ENCODE measurements around the gene KCNMA1.

DNA sequence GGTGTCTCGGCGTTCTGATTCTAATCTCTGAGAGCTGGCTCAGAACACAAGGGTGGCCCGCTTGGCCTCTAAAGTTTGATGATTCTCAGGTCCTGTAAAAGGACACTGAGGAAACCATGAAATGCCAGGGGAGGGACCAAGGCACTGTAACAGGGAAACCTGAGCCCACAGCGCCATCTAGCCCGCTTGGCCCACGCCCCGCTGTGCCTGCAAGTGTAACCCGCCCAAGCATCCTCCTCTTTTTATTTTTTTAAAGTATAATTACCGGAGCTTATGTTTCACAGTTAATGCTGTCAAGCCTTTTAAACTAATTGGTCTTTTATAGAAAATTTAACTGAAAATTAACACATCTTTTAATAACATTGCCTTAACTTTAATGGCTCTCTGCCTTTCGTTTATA lies 734.7 kb downstream of the KCNMA1 start:
- TF ChIP-seq, protein P1, sequence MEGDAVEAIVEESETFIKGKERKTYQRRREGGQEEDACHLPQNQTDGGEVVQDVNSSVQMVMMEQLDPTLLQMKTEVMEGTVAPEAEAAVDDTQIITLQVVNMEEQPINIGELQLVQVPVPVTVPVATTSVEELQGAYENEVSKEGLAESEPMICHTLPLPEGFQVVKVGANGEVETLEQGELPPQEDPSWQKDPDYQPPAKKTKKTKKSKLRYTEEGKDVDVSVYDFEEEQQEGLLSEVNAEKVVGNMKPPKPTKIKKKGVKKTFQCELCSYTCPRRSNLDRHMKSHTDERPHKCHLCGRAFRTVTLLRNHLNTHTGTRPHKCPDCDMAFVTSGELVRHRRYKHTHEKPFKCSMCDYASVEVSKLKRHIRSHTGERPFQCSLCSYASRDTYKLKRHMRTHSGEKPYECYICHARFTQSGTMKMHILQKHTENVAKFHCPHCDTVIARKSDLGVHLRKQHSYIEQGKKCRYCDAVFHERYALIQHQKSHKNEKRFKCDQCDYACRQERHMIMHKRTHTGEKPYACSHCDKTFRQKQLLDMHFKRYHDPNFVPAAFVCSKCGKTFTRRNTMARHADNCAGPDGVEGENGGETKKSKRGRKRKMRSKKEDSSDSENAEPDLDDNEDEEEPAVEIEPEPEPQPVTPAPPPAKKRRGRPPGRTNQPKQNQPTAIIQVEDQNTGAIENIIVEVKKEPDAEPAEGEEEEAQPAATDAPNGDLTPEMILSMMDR (IDR thresholded peaks at IDR 0.05), result peak in 2 of 7 experiments; percentile 11 to 14
- TF ChIP-seq POLR2AphosphoS5 (IDR thresholded peaks at IDR 0.05) (no peak), POLR2A (IDR thresholded peaks at IDR 0.05) (no peak)
